Uterus (tissue), 2 donors: ENCODE data around the gene SCN4A.

Experiments
- POLR2A ChIP-seq, 2 donors: fragments of 450-650 bp; IDR thresholded peaks; one replicate each; pipeline ENCODE4 v1.6.1; 2016; ENCODE audit warnings: antibody characterized with exemption in 2 of 2, mild to moderate bottlenecking in 1 of 2, moderate library complexity in 1 of 2
- TF ChIP-seq, protein P1 (sequence below), 4 experiments: fragments of 200-600 bp in 2 of 4; fragments of 450-650 bp in 2 of 4; sonication (generic) in 2 of 4; IDR thresholded peaks; one replicate each; pipeline ENCODE4 v1.5.1; 2016 to 2019; ENCODE audit warnings: antibody characterized with exemption in 4 of 4, mild to moderate bottlenecking in 2 of 4, moderate library complexity in 1 of 4

GRCh38 chr17:63972796-63973195 is at the start of gene SCN4A:
- TF ChIP-seq, protein P1, sequence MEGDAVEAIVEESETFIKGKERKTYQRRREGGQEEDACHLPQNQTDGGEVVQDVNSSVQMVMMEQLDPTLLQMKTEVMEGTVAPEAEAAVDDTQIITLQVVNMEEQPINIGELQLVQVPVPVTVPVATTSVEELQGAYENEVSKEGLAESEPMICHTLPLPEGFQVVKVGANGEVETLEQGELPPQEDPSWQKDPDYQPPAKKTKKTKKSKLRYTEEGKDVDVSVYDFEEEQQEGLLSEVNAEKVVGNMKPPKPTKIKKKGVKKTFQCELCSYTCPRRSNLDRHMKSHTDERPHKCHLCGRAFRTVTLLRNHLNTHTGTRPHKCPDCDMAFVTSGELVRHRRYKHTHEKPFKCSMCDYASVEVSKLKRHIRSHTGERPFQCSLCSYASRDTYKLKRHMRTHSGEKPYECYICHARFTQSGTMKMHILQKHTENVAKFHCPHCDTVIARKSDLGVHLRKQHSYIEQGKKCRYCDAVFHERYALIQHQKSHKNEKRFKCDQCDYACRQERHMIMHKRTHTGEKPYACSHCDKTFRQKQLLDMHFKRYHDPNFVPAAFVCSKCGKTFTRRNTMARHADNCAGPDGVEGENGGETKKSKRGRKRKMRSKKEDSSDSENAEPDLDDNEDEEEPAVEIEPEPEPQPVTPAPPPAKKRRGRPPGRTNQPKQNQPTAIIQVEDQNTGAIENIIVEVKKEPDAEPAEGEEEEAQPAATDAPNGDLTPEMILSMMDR (IDR thresholded peaks at IDR 0.05) = no peak
- no peak for TF ChIP-seq POLR2A (IDR thresholded peaks at IDR 0.05)
